ENCODE measurements around the gene ABCG1. TPM values are rescaled to one million over a fixed set of nuclear protein-coding genes. Genes with fewer than 3 reads are reported as not detected.

Gene ABCG1
- total RNA-seq, 2 experiments from 2014 or later, result 22.2 to 24.6 TPM

DNA sequence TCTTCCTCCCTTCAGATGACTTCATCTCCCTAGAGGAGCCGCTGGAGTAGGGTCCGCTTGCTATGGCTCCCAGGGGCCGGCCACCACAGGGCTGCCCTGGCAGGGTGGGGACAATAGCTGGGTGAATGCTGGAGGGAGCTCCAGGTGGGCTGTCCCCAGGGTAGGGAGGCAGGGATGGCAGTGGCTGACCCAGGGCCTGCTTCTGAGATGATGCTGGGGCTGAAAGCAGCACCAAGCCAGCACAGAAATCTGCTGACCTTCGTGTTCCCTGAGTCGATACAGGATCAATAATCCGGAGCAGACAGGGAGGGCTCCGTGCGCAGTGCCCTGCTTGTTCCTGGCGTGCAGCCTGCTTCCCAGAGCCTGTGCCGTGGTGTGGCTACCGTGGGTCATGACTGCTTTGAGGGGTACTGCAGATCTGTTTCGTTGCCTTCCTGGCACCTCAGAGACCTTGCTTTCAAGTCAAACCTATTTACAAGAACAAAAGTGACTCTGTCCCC is 62.3 kb downstream of the ABCG1 start:
- Mint-ChIP-seq H3K36me3 (peaks cover 6% of the 10 kb centered on the region), H3K4me1 (ENCODE audit: low read depth) (no peaks in the 10 kb centered on the region), H3K27me3 (no peaks in the 10 kb centered on the region), H3K4me3 (no peak overlapping the region), H3K9me3 (no peaks in the 10 kb centered on the region), H3K27ac (no peak overlapping the region)
- POLR2A ChIA-PET, result no interaction called here
- CTCF ChIA-PET, result no interaction called here
- intact Hi-C loops (cut with micrococcal nuclease), result no loop called here
- DNase-seq, result no peak

DNA sequence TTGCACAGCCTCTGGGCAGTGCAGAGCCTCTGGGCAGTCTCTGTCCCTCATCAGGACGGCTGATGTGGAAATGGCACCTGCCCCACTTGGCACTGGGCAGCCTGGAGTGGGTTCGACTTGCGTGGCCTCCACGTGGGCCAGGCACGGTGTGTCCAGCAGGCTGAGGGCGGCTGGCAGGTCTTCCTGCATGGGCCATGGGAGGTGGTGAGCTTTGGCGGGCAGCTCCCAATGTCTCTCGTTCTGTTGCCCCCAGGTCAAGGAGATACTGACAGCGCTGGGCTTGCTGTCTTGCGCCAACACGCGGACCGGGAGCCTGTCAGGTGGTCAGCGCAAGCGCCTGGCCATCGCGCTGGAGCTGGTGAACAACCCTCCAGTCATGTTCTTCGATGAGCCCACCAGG is 63.1 kb downstream of the ABCG1 start:
- Mint-ChIP-seq H3K27ac (no peak overlapping the region), H3K36me3 (peaks cover 13% of the 10 kb centered on the region), H3K4me3 (no peak overlapping the region), H3K27me3 (no peaks in the 10 kb centered on the region), H3K9me3 (no peaks in the 10 kb centered on the region), H3K4me1 (ENCODE audit: low read depth) (no peaks in the 10 kb centered on the region)
- CTCF ChIA-PET, result no interaction called here
- DNase-seq, result no peak
- POLR2A ChIA-PET, result no interaction called here
- intact Hi-C loops (cut with micrococcal nuclease), result no loop called here

DNA sequence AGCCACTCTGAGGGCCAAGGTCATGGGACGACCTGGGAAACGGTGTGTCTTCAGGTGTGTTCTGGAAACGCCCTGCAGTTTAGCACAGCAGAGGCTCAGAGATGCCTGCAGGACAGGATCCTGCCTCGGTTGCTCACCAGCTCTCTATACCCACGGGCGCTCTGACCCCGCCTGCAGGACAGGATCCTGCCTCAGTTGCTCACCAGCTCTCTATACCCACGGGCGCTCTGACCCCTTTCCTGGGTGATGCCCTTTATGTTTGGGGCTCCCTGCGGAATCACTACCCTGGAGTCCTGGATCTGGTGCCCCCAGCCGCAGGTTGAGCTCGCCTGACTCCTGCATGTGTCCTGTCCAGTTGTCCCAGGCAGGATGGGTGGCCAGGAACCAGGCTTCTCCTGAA is 63.8 kb downstream of the ABCG1 start:
- POLR2A ChIA-PET, result no interaction called here
- Mint-ChIP-seq H3K9me3 (no peaks in the 10 kb centered on the region), H3K36me3 (peaks cover 16% of the 10 kb centered on the region), H3K27me3 (no peaks in the 10 kb centered on the region), H3K4me1 (ENCODE audit: low read depth) (no peaks in the 10 kb centered on the region), H3K4me3 (no peak overlapping the region), H3K27ac (no peak overlapping the region)
- CTCF ChIA-PET, result interaction anchor here (0.6 kb wide), 1 partner anchor 113 kb away, joined by 3 read pairs; no protein-coding TSS in a partner anchor
- intact Hi-C loops (cut with micrococcal nuclease), result no loop called here
- no peak for DNase-seq

DNA sequence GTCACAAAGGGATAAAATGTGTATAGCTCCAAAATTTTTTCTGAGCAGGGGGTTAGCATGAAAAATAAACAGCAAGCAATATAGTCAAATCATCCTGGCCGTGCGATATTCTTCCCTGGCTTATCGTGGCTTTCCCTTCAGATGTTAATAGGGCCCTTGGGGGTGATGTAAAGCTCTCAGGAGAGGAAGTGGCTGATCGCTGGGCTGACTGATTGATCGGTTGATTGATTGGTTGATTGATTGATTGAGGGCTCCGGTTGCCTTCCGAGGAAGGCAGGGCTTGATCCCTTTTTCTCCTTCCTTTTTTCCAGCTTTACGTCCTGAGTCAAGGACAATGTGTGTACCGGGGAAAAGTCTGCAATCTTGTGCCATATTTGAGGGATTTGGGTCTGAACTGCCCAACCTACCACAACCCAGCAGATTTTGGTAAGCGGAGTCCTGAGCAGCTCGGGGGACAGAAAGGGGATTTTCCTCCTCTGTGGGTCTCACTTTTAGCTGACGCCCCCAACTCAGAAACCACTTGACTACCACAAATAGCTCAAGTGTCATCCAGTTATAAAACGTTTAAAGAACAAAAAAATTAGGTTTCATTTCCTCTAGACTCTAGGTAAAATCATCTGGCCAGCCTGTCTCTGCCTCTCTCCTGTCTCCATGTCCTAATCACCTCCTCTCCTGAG is 66.8 kb downstream of the ABCG1 start:
- H3K9me3 Mint-ChIP-seq, result no peaks in the 10 kb centered on the region
- DNase-seq, result no peak
- H3K36me3 Mint-ChIP-seq, result peaks cover 26% of the 10 kb centered on the region
- POLR2A ChIA-PET, result interaction anchor here (0.6 kb wide), 1 partner anchor 14 kb away, joined by 3 read pairs; no protein-coding TSS in a partner anchor
- intact Hi-C loops (cut with micrococcal nuclease), result no loop called here
- no peaks in the 10 kb centered on the region for H3K27me3 Mint-ChIP-seq
- H3K27ac Mint-ChIP-seq, result no peak overlapping the region
- H3K4me3 Mint-ChIP-seq, result no peak overlapping the region
- H3K4me1 Mint-ChIP-seq (ENCODE audit: low read depth), result no peaks in the 10 kb centered on the region
- CTCF ChIA-PET, result interaction anchor here (1.0 to 1.5 kb wide), 2 partner anchors 24 to 27 kb away, joined by 5 to 6 read pairs; no protein-coding TSS in a partner anchor

DNA sequence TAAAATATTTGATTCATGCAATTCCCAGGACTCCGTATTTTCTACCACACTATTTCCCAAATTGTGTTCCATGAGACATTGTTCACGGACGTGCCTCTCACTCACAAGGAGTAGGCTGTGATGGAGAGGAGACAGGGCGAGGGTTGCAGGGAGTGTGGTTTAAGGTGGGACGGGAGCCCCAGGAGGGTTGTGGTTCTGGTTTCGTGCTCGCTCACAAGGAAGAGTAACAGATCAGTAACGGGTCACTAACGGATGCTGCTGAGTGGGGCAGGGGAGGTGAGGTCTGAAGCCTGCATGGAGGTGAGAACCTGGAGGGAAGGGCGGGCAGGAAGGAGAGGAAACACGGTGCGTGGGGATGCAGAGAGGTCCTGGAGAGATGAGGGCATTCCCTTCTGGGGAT is 67.5 kb downstream of the ABCG1 start:
- DNase-seq, result no peak
- Mint-ChIP-seq H3K36me3 (peaks cover 26% of the 10 kb centered on the region), H3K4me3 (no peak overlapping the region), H3K27ac (no peak overlapping the region), H3K9me3 (no peaks in the 10 kb centered on the region), H3K27me3 (no peaks in the 10 kb centered on the region), H3K4me1 (ENCODE audit: low read depth) (no peaks in the 10 kb centered on the region)
- intact Hi-C loops (cut with micrococcal nuclease), result no loop called here
- CTCF ChIA-PET, result interaction anchor here (1.0 kb wide), 1 partner anchor 28 kb away, joined by 6 read pairs; no protein-coding TSS in a partner anchor
- POLR2A ChIA-PET, result no interaction called here

DNA sequence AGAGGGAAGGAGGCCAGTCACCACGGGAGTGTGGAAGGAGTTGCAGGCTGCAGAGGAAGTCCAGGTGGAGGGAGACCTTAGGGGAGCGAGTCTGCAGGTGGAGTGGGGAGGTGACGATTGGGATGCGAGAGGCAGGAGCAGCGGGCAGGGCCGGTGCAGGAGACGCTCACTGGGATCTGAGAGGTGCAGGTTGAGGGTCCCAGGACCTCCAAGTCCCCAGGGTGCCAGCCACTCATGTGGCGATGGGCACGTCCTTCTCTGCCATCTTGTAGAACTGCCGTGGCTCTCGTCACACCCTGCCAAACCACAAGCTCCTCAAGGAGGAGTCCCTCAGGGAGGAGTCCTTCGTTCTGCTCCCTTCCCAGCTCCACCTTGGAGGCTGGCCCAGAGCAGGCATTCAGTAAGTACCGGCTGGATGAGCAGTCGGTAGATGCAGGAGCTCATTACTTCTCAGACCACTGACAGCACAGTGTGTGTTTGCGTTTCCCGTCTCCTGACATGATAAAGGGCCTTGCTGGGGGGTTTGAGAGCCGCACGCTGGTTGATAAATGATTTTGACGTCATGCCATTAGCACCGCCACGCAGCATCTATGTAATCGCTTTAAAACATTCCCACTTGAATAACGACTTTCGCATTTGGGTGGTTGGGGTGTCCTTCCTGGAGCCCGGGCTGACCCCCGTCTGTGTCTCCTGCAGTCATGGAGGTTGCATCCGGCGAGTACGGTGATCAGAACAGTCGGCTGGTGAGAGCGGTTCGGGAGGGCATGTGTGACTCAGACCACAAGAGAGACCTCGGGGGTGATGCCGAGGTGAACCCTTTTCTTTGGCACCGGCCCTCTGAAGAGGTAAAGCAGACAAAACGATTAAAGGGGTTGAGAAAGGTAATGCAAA is 68.5 kb downstream of the ABCG1 start:
- H3K27me3 Mint-ChIP-seq, result no peaks in the 10 kb centered on the region
- DNase-seq, result no peak
- ChIA-PET POLR2A (interaction anchor here (0.5 kb wide), 1 partner anchor 151 kb away, joined by 3 read pairs; no protein-coding TSS in a partner anchor), CTCF (no interaction called here)
- intact Hi-C loops (cut with micrococcal nuclease), result no loop called here
- H3K36me3 Mint-ChIP-seq, result peaks cover 26% of the 10 kb centered on the region
- H3K9me3 Mint-ChIP-seq, result no peaks in the 10 kb centered on the region
- no peaks in the 10 kb centered on the region for H3K4me1 Mint-ChIP-seq (ENCODE audit: low read depth)
- H3K4me3 Mint-ChIP-seq, result no peak overlapping the region
- H3K27ac Mint-ChIP-seq, result no peak overlapping the region

DNA sequence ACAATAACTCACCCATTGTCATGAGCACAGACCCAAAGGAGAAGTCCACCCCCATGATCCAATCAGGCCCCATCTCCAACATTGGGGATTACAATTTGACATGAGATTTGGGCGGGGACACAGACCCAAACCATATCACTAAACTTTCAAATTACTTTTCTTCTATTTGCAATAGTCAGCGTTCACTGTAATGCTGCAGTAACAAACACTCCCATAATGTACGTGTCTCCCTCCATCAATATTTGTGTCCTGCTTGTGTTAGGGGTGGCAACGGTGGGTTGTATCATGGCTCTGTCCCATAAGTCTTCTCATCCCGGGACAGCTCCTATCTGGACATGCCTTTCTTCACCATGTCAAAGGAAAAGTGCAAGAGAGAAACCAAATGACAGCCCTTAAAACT is 70.0 kb downstream of the ABCG1 start:
- Mint-ChIP-seq H3K36me3 (peaks cover 26% of the 10 kb centered on the region), H3K9me3 (no peaks in the 10 kb centered on the region), H3K4me1 (ENCODE audit: low read depth) (no peaks in the 10 kb centered on the region), H3K27ac (no peak overlapping the region), H3K4me3 (no peak overlapping the region), H3K27me3 (no peaks in the 10 kb centered on the region)
- POLR2A ChIA-PET, result no interaction called here
- no peak for DNase-seq
- CTCF ChIA-PET, result no interaction called here
- intact Hi-C loops (cut with micrococcal nuclease), result no loop called here

DNA sequence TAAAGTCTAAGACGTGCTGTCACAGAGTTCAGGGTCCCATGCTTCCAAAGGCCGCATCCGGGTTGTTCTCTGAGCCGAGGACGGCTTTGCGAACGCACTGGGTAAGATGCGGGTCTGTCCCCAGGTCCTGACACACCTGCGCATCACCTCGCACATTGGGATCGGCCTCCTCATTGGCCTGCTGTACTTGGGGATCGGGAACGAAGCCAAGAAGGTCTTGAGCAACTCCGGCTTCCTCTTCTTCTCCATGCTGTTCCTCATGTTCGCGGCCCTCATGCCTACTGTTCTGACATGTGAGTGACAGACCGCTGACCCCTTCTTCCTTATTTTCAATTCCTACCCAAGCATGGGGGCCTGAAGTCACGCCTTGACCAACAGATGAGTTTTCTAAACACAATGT is 71.0 kb downstream of the ABCG1 start:
- H3K9me3 Mint-ChIP-seq, result no peaks in the 10 kb centered on the region
- no peak overlapping the region for H3K27ac Mint-ChIP-seq
- H3K4me1 Mint-ChIP-seq (ENCODE audit: low read depth), result no peaks in the 10 kb centered on the region
- intact Hi-C loops (cut with micrococcal nuclease), result no loop called here
- no peaks in the 10 kb centered on the region for H3K27me3 Mint-ChIP-seq
- POLR2A ChIA-PET, result no interaction called here
- H3K36me3 Mint-ChIP-seq, result peaks cover 26% of the 10 kb centered on the region
- H3K4me3 Mint-ChIP-seq, result no peak overlapping the region
- no peak for DNase-seq
- CTCF ChIA-PET, result interaction anchor here (1.0 kb wide), 1 partner anchor 91 kb away, joined by 3 read pairs; no protein-coding TSS in a partner anchor

DNA sequence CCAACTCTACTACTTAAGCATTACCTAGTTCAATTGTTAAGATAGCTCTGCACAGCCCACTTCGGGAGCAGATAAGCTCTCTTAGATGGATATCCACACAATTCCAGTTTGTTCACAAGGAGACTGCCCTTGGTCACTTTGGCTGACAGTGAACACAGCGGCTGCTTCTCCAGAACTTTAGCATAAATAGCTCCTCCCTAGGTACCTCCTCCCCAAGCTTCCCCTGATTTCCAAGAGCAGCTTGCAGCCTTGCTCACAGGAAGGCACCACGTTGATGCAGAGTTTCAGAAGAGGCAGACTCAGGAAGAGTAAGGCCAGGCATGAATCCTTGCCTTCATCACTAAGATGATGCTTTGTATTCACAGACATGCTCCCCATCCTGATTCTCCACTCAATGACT is 71.6 kb downstream of the ABCG1 start:
- Mint-ChIP-seq H3K27ac (no peak overlapping the region), H3K9me3 (no peaks in the 10 kb centered on the region), H3K4me1 (ENCODE audit: low read depth) (no peaks in the 10 kb centered on the region), H3K36me3 (peaks cover 29% of the 10 kb centered on the region), H3K27me3 (no peaks in the 10 kb centered on the region), H3K4me3 (no peak overlapping the region)
- ChIA-PET POLR2A (interaction anchor here (0.6 kb wide), 1 partner anchor 460 kb away, joined by 3 read pairs; no protein-coding TSS in a partner anchor), CTCF (interaction anchor here (1.0 to 2.0 kb wide), 2 partner anchors 20 to 91 kb away, joined by 3 to 7 read pairs; no protein-coding TSS in a partner anchor)
- no peak for DNase-seq
- intact Hi-C loops (cut with micrococcal nuclease), result no loop called here

DNA sequence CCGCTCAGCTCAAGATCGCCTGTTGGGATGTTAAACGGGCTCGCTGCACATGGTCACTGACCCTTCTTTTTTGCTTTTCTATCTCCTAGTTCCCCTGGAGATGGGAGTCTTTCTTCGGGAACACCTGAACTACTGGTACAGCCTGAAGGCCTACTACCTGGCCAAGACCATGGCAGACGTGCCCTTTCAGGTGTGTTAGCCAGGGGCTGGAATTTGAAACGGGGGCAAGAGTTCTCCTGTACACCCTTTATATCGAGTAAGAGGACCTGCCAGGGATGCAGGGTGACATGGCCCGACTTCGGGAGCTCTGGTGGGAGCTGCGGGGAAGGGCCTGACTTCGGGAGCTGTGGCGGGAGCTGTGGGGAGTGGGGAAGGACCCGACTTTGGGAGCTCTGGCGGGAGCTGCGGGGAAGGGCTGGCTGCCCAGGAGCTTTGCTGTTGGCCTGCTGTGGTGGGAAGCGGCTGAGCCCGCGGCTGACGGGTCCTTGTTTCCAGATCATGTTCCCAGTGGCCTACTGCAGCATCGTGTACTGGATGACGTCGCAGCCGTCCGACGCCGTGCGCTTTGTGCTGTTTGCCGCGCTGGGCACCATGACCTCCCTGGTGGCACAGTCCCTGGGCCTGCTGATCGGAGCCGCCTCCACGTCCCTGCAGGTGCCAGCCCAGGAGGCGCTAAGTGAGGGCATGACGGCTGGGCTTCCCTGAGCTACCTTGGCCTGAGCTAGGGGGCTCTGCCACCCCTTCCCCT is 72.2 kb downstream of the ABCG1 start:
- H3K27ac Mint-ChIP-seq, result no peak overlapping the region
- H3K9me3 Mint-ChIP-seq, result no peaks in the 10 kb centered on the region
- no peaks in the 10 kb centered on the region for H3K27me3 Mint-ChIP-seq
- intact Hi-C loops (cut with micrococcal nuclease), result no loop called here
- no peak overlapping the region for H3K4me3 Mint-ChIP-seq
- POLR2A ChIA-PET, result interaction anchor here (0.6 kb wide), 1 partner anchor 459 kb away, joined by 3 read pairs; no protein-coding TSS in a partner anchor
- H3K4me1 Mint-ChIP-seq (ENCODE audit: low read depth), result no peaks in the 10 kb centered on the region
- DNase-seq, result no peak
- peaks cover 31% of the 10 kb centered on the region for H3K36me3 Mint-ChIP-seq
- CTCF ChIA-PET, result interaction anchor here (1.0 to 2.0 kb wide), 2 partner anchors 19 to 90 kb away, joined by 3 to 7 read pairs; no protein-coding TSS in a partner anchor

DNA sequence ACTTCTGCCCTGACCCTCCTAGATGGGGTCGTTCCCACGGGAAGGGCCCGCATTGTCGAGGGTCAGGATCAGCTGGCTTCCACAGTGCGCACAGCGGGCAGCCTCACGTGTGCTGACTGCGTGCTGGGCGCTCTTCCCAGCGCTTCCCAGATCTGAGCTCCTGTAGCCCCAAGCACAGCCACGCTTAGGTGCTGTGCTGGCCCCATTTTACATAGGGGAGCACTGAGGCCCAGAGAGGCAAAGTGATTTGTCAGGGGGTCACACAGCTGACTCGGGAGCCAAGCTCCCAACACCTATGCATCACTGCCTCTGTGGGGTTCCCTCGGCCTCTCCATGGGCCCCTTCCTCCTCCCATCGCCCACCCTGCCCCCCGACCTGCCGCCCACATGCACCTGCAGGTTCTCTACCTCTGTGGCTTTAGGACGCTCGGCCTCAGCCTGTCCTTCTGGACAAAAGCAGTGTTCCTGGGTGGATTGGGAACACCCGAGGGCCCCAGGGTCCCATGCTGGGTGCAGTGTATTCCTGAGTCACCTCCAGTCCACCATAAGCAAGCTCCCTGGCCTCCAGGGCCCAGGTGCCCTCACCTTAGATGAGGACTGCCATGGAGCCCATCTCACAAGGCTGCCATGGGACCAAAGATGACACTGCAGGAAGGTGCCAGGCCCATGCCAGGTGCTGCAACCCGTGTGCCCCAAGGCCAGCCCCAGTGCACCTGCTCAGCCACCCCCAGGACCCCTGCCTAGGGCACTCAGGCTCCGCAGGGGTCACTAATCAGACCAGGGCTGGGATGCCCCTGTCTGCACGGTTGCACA is 73.0 kb downstream of the ABCG1 start:
- CTCF ChIA-PET, result interaction anchor here (2.0 kb wide), 1 partner anchor 18 kb away, joined by 7 read pairs; no protein-coding TSS in a partner anchor

More for the DNA sequence above, 73.0 kb downstream of the ABCG1 start:
- DNase-seq, result no peak
- Mint-ChIP-seq H3K4me1 (ENCODE audit: low read depth) (no peaks in the 10 kb centered on the region), H3K9me3 (no peaks in the 10 kb centered on the region), H3K4me3 (no peak overlapping the region), H3K36me3 (peaks cover 23% of the 10 kb centered on the region), H3K27me3 (no peaks in the 10 kb centered on the region), H3K27ac (no peak overlapping the region)
- POLR2A ChIA-PET, result no interaction called here
- intact Hi-C loops (cut with micrococcal nuclease), result no loop called here
